CD8-positive, alpha-beta memory T cell (primary cell): Measurements from ENCODE around the gene MFRP. TPM values are rescaled to one million over a fixed set of nuclear protein-coding genes. Genes with fewer than 3 reads are reported as not detected.

ENCODE experiments used
- CTCF ChIA-PET: fragments of 350-600 bp; sonication (Branson Sonifier 250); formaldehyde crosslinking; loops from one replicate; lab custom pipeline; 2021; ENCODE audit warnings: antibody characterized with exemption; lab: Charles Lee
- POLR2A ChIA-PET: fragments of 350-600 bp; sonication (Branson Sonifier 250); formaldehyde crosslinking; loops from one replicate; lab custom pipeline; 2021; ENCODE audit warnings: antibody characterized with exemption; lab: Charles Lee
- DNase-seq, 5 donors: peaks; one replicate each; pipeline versions ENCODE4 v3.0.0 to v3.0.0-alpha.2; 2020 to 2022; ENCODE audit warnings: mixed read lengths in 1 of 5
- H3K27ac ChIP-seq: one replicate; pipeline ENCODE4 v1.7.0; 2013; ENCODE audit warnings: low read depth, mild to moderate bottlenecking, low read length, moderate library complexity
- H3K27me3 ChIP-seq: 2 replicates; pipeline ENCODE4 v1.7.0; 2013; ENCODE audit warnings: low read length, mild to moderate bottlenecking; ENCODE audit not compliant: insufficient read depth, poor library complexity, severe bottlenecking
- H3K36me3 ChIP-seq: 2 replicates; pipeline ENCODE4 v1.7.0; 2013; ENCODE audit warnings: mild to moderate bottlenecking, low read length, moderate library complexity; ENCODE audit not compliant: insufficient read depth
- H3K4me1 ChIP-seq: 2 replicates; pipeline ENCODE4 v1.7.0; 2013; ENCODE audit warnings: mild to moderate bottlenecking, low read length, moderate library complexity; ENCODE audit not compliant: insufficient read depth
- H3K4me3 ChIP-seq: 2 replicates; pipeline ENCODE4 v1.7.0; 2013; ENCODE audit warnings: mild to moderate bottlenecking, low read length
- H3K9me3 ChIP-seq: 2 replicates; pipeline ENCODE4 v1.7.0; 2013; ENCODE audit warnings: mild to moderate bottlenecking, low read length
- H3K27ac Mint-ChIP-seq, 8 donors: one replicate each; pipeline ENCODE4 v1.8.0; 2020 to 2021; ENCODE audit warnings: mixed read lengths in 8 of 8, mild to moderate bottlenecking in 6 of 8, inconsistent platforms in 3 of 8, moderate library complexity in 3 of 8
- H3K27me3 Mint-ChIP-seq, 2 donors: one replicate each; pipeline ENCODE4 v1.8.0; 2020 to 2021; ENCODE audit warnings: mixed read lengths in 2 of 2, mild to moderate bottlenecking in 1 of 2, moderate library complexity in 1 of 2
- H3K36me3 Mint-ChIP-seq, 3 donors: one replicate each; pipeline ENCODE4 v1.8.0; 2020 to 2021; ENCODE audit warnings: mixed read lengths in 3 of 3, inconsistent platforms in 1 of 3, mild to moderate bottlenecking in 1 of 3
- H3K4me1 Mint-ChIP-seq, 3 donors: one replicate each; pipeline ENCODE4 v1.8.0; 2020 to 2021; ENCODE audit warnings: mixed read lengths in 3 of 3, inconsistent platforms in 1 of 3, mild to moderate bottlenecking in 1 of 3
- H3K4me3 Mint-ChIP-seq, 7 donors: one replicate each; pipeline ENCODE4 v1.8.0; 2020 to 2021; ENCODE audit warnings: mixed read lengths in 7 of 7, mild to moderate bottlenecking in 6 of 7, moderate library complexity in 4 of 7, inconsistent platforms in 2 of 7
- H3K9me3 Mint-ChIP-seq, 5 donors: one replicate each; pipeline ENCODE4 v1.8.0; 2020 to 2022; ENCODE audit warnings: mixed read lengths in 5 of 5, mild to moderate bottlenecking in 3 of 5, moderate library complexity in 2 of 5, inconsistent platforms in 1 of 5
- polyA plus RNA-seq: library from polyadenylated mRNA; unstranded; fragments of 300-500 nt; fragmentation: Illumina TruSeq; gene quantifications from one replicate; pipeline ENCODE4 v1.2.3, GENCODE V29; 2021
- total RNA-seq, 2 experiments: library from RNA; stranded (reverse); gene quantifications; one replicate each; pipeline ENCODE4 v1.2.3, GENCODE V29; 2021

MFRP gene
- total and polyA plus RNA-seq, 3 experiments from 2014 or later, result not detected

- Histone ChIP-seq H3K27me3 (peaks cover 37% of the 10 kb centered on the region), H3K36me3 (no peaks in the 10 kb centered on the region), H3K9me3 (no peaks in the 10 kb centered on the region), H3K27ac (no peak overlapping the region), H3K4me1 (peaks cover 14% of the 10 kb centered on the region), H3K4me3 (no peak overlapping the region)
- ChIA-PET CTCF (interaction anchor here (0.7 to 2.3 kb wide), 14 partner anchors 8 to 391 kb away, joined by 3 to 23 read pairs (median 4); partner anchors contain the start of genes CBL, MFRP, NECTIN1 and NLRX1), POLR2A (interaction anchor here (0.7 to 1.3 kb wide), 4 partner anchors 13 to 133 kb away, joined by 3 to 4 read pairs (median 3); partner anchors contain the start of gene CBL)
- Mint-ChIP-seq H3K36me3 (peaks cover 0 to 20% (median 4%) of the 10 kb centered on the region in 3 donors), H3K4me1 (peaks cover 29 to 56% (median 46%) of the 10 kb centered on the region in 3 donors), H3K4me3 (peak overlapping the region in 5 of 7 donors; percentile 33 to 65 (median 60)), H3K27ac (peak overlapping the region in 3 of 8 donors; percentile 29 to 68 (median 55)), H3K27me3 (peaks cover 23 to 36% of the 10 kb centered on the region in 2 donors), H3K9me3 (no peaks in the 10 kb centered on the region)
- peak; percentile 51 to 72 (median 59) for DNase-seq
These were observed 8.1 kb downstream of the MFRP start for GRCh38 chr11:119338318-119338890.

- H3K9me3 ChIP-seq, result no peaks in the 10 kb centered on the region
- Mint-ChIP-seq H3K27me3 (peaks cover 20 to 29% of the 10 kb centered on the region in 2 donors), H3K36me3 (peaks cover 0 to 20% (median 4%) of the 10 kb centered on the region in 3 donors), H3K9me3 (no peaks in the 10 kb centered on the region), H3K4me1 (peaks cover 31 to 61% (median 53%) of the 10 kb centered on the region in 3 donors), H3K4me3 (peak overlapping the region in 3 of 7 donors; percentile 45 to 75 (median 65)), H3K27ac (peak overlapping the region in 1 of 8 donors; percentile 29)
- no peak for DNase-seq
- CTCF ChIA-PET, result interaction anchor here (0.7 to 2.3 kb wide), 15 partner anchors 8 to 874 kb away, joined by 3 to 23 read pairs (median 4); partner anchors contain the start of genes CBL, MFRP, NECTIN1 and NLRX1
- no peaks in the 10 kb centered on the region for H3K36me3 ChIP-seq
- no peak overlapping the region for H3K4me3 ChIP-seq
- peaks cover 37% of the 10 kb centered on the region for H3K27me3 ChIP-seq
- H3K27ac ChIP-seq, result no peak overlapping the region
- H3K4me1 ChIP-seq, result peaks cover 14% of the 10 kb centered on the region
- POLR2A ChIA-PET, result interaction anchor here (0.7 to 1.3 kb wide), 4 partner anchors 12 to 132 kb away, joined by 3 to 4 read pairs (median 3); partner anchors contain the start of gene CBL
These were observed 8.8 kb downstream of the MFRP start for GRCh38 chr11:119337581-119338317.

- POLR2A ChIA-PET, result interaction anchor here (1.3 kb wide), 1 partner anchor 11 kb away, joined by 4 read pairs; no protein-coding TSS in a partner anchor
- H3K9me3 ChIP-seq, result no peaks in the 10 kb centered on the region
These were observed 9.6 kb downstream of the MFRP start for GRCh38 chr11:119336744-119337469.

GRCh38 chr11:119335655-119336543 is 10.6 kb downstream of the MFRP start:
- no peak overlapping the region for H3K27ac ChIP-seq
- peaks cover 30 to 55% (median 48%) of the 10 kb centered on the region in 3 donors for H3K4me1 Mint-ChIP-seq
- peaks cover 16% of the 10 kb centered on the region in 2 donors for H3K27me3 Mint-ChIP-seq
- H3K9me3 Mint-ChIP-seq, result no peaks in the 10 kb centered on the region
- DNase-seq, result no peak
- peaks cover 14% of the 10 kb centered on the region for H3K4me1 ChIP-seq
- H3K36me3 ChIP-seq, result no peaks in the 10 kb centered on the region
- ChIA-PET POLR2A (interaction anchor here (0.9 kb wide), 1 partner anchor 14 kb away, joined by 3 read pairs; no protein-coding TSS in a partner anchor), CTCF (interaction anchor here (1.7 to 2.4 kb wide), 3 partner anchors 10 to 14 kb away, joined by 6 to 10 read pairs (median 6); no protein-coding TSS in a partner anchor)
- no peak overlapping the region for H3K4me3 ChIP-seq
- H3K9me3 ChIP-seq, result no peaks in the 10 kb centered on the region
- H3K27me3 ChIP-seq, result peaks cover 22% of the 10 kb centered on the region
- H3K4me3 Mint-ChIP-seq, result peak overlapping the region; percentile 90 to 100 (median 98)
- H3K27ac Mint-ChIP-seq, result peak overlapping the region in 6 of 8 donors; percentile 16 to 99 (median 88)
- peaks cover 0 to 20% (median 4%) of the 10 kb centered on the region in 3 donors for H3K36me3 Mint-ChIP-seq

More at GRCh38 chr11:119336744-119337469, 9.6 kb downstream of the MFRP start:
- H3K36me3 Mint-ChIP-seq, result peaks cover 0 to 20% (median 4%) of the 10 kb centered on the region in 3 donors
- Histone ChIP-seq H3K36me3 (no peaks in the 10 kb centered on the region), H3K4me1 (peaks cover 14% of the 10 kb centered on the region), H3K4me3 (no peak overlapping the region), H3K27me3 (peaks cover 33% of the 10 kb centered on the region), H3K27ac (no peak overlapping the region)
- CTCF ChIA-PET, result interaction anchor here (0.6 to 2.3 kb wide), 6 partner anchors 9 to 532 kb away, joined by 3 to 23 read pairs (median 6); partner anchors contain the start of gene MFRP
- DNase-seq, result no peak
- peaks cover 22 to 25% of the 10 kb centered on the region in 2 donors for H3K27me3 Mint-ChIP-seq
- peak overlapping the region in 6 of 7 donors; percentile 50 to 100 (median 87) for H3K4me3 Mint-ChIP-seq
- H3K9me3 Mint-ChIP-seq, result no peaks in the 10 kb centered on the region
- H3K4me1 Mint-ChIP-seq, result peaks cover 32 to 61% (median 53%) of the 10 kb centered on the region in 3 donors
- H3K27ac Mint-ChIP-seq, result peak overlapping the region in 2 of 8 donors; percentile 43 to 83

- H3K27me3 Mint-ChIP-seq, result peaks cover 14 to 18% of the 10 kb centered on the region in 2 donors
- H3K27ac ChIP-seq, result peak overlapping the region; percentile 79
- peaks cover 15% of the 10 kb centered on the region for H3K27me3 ChIP-seq
- H3K4me1 ChIP-seq, result peaks cover 14% of the 10 kb centered on the region
- H3K4me1 Mint-ChIP-seq, result peaks cover 28 to 53% (median 46%) of the 10 kb centered on the region in 3 donors
- peak overlapping the region; percentile 88 for H3K4me3 ChIP-seq
- ChIA-PET POLR2A (interaction anchor here (0.9 kb wide), 1 partner anchor 14 kb away, joined by 3 read pairs; no protein-coding TSS in a partner anchor), CTCF (interaction anchor here (1.7 to 2.4 kb wide), 3 partner anchors 10 to 13 kb away, joined by 6 to 10 read pairs (median 6); no protein-coding TSS in a partner anchor)
- H3K36me3 Mint-ChIP-seq, result peaks cover 0 to 20% (median 4%) of the 10 kb centered on the region in 3 donors
- no peak for DNase-seq
- H3K27ac Mint-ChIP-seq, result peak overlapping the region; percentile 90 to 99 (median 98)
- H3K9me3 Mint-ChIP-seq, result no peaks in the 10 kb centered on the region
- H3K9me3 ChIP-seq, result no peaks in the 10 kb centered on the region
- no peaks in the 10 kb centered on the region for H3K36me3 ChIP-seq
- peak overlapping the region; percentile 90 to 100 (median 98) for H3K4me3 Mint-ChIP-seq
These were observed 11.3 kb downstream of the MFRP start for GRCh38 chr11:119335091-119335654.

GRCh38 chr11:119334174-119334930 is 12.2 kb downstream of the MFRP start, which contains the start of gene RNF26:
Gene RNF26, plus strand, starts transcription at chr11:119334527. Its CDS starts 596 bp downstream, at chr11:119335123.
- H3K4me1 ChIP-seq, result peaks cover 14% of the 10 kb centered on the region
- DNase-seq, result peak; percentile 88 to 95 (median 93)
- Mint-ChIP-seq H3K9me3 (no peaks in the 10 kb centered on the region), H3K36me3 (peaks cover 0 to 20% (median 4%) of the 10 kb centered on the region in 3 donors), H3K27me3 (peaks cover 12 to 17% of the 10 kb centered on the region in 2 donors), H3K4me3 (peak within 1 kb of the TSS; percentile 90 to 100 (median 98)), H3K27ac (peak within 1 kb of the TSS; percentile 90 to 99 (median 98)), H3K4me1 (peaks cover 26 to 52% (median 45%) of the 10 kb centered on the region in 3 donors)
- no peaks in the 10 kb centered on the region for H3K36me3 ChIP-seq
- peak within 1 kb of the TSS; percentile 88 for H3K4me3 ChIP-seq
- no peaks in the 10 kb centered on the region for H3K9me3 ChIP-seq
- ChIA-PET POLR2A (interaction anchor here (0.6 kb wide), 1 partner anchor 316 kb away, joined by 3 read pairs; the partner anchor contains the start of genes RPS25 and TRAPPC4), CTCF (interaction anchor here (0.7 to 2.4 kb wide), 3 partner anchors 9 to 13 kb away, joined by 4 to 10 read pairs (median 6); no protein-coding TSS in a partner anchor)
- H3K27me3 ChIP-seq, result peaks cover 10% of the 10 kb centered on the region
- H3K27ac ChIP-seq, result peak within 1 kb of the TSS; percentile 79
